Lung (tissue), 12 donors: Measurements from ENCODE around the gene TNNT3. TPM values are rescaled to one million over a fixed set of nuclear protein-coding genes. Genes with fewer than 3 reads are reported as not detected.
"Not testable (repeated sequence)": the region's sequence is repeated elsewhere in the genome, so short reads cannot be mapped to it uniquely, and the experiment has no call there.

ENCODE experiments used
- ATAC-seq: fragments of 200-7000 bp; cut with Tn5 transposase; one replicate; pipeline ENCODE4 v1.9.1; 2020; ENCODE audit warnings: moderate number of reproducible peaks; ENCODE audit not compliant: insufficient read depth, low FRiP score
- DNase-seq, 3 donors: peaks; one replicate each; pipeline ENCODE4 v3.0.0-alpha.2; 2013 to 2017
- H3K27ac ChIP-seq, 2 donors: one replicate each; pipeline ENCODE4 v1.5.1; 2013; ENCODE audit warnings: mild to moderate bottlenecking in 2 of 2, moderate library complexity in 2 of 2, control low read depth in 1 of 2, inconsistent platforms in 1 of 2, low read depth in 1 of 2, low read length in 1 of 2
- H3K27me3 ChIP-seq, 3 donors: one replicate each; pipeline ENCODE4 v1.5.1; 2013; ENCODE audit warnings: low read length in 2 of 3; ENCODE audit not compliant: control insufficient read depth in 3 of 3, insufficient read depth in 3 of 3
- H3K36me3 ChIP-seq, 4 donors: one replicate each; pipeline ENCODE4 v1.5.1; 2013; ENCODE audit warnings: low read length in 4 of 4, mild to moderate bottlenecking in 1 of 4, moderate library complexity in 1 of 4; ENCODE audit not compliant: control insufficient read depth in 4 of 4, insufficient read depth in 4 of 4
- H3K4me1 ChIP-seq, 5 donors: one replicate each; pipeline ENCODE4 v1.5.1; 2013; ENCODE audit warnings: low read length in 5 of 5, mild to moderate bottlenecking in 2 of 5, moderate library complexity in 1 of 5; ENCODE audit not compliant: control insufficient read depth in 5 of 5, insufficient read depth in 5 of 5
- H3K4me3 ChIP-seq: one replicate; pipeline ENCODE4 v1.5.1; 2013; ENCODE audit warnings: mild to moderate bottlenecking, control low read depth, moderate library complexity
- H3K9ac ChIP-seq, 2 donors: one replicate each; pipeline ENCODE4 v1.5.1; 2013; ENCODE audit warnings: low read length in 2 of 2, control low read depth in 1 of 2; ENCODE audit not compliant: insufficient read depth in 1 of 2
- H3K9me3 ChIP-seq, 4 donors: one replicate each; pipeline ENCODE4 v1.5.1; 2013; ENCODE audit warnings: low read length in 3 of 4, mild to moderate bottlenecking in 1 of 4, moderate library complexity in 1 of 4; ENCODE audit not compliant: control insufficient read depth in 4 of 4, insufficient read depth in 3 of 4
- WGBS, 2 donors: extraction: QIAGEN DNeasy Blood & Tissue Kit; methylation state at CpG; one replicate each; pipeline ENCODE4 v1.1.7; 2013; 5-methylcytosine and 5-hydroxymethylcytosine counted together
- polyA plus RNA-seq, 2 donors: library from polyadenylated mRNA; stranded (reverse); fragments of 200-250 nt; gene quantifications; one replicate each; pipeline ENCODE4 v1.2.1, GENCODE V29; 2013
- total RNA-seq, 2 donors: library from RNA; depleted of rRNA in 1 of 2; stranded (reverse); fragments of >200 nt in 1 of 2; gene quantifications; one replicate each; pipeline ENCODE4 v1.2.1, GENCODE V29; 2014 to 2021
- TF ChIP-seq, protein P1 (sequence below): IDR thresholded peaks from 2 replicates; pipeline ENCODE4 v1.5.1; 2012; ENCODE audit warnings: mild to moderate bottlenecking; ENCODE audit errors: control extremely low read depth, extremely low read depth
- donor health status: control.
- donor health status: control.
- donor health status: Bipolar disorder and iron deficiency.
- donor health status: healthy.
- donor health status: DM: yes; HTN: yes; CAD: no.

The TNNT3 gene
- total and polyA plus RNA-seq, 4 donors: 1.6 to 8.0 (median 5.1) TPM

DNA sequence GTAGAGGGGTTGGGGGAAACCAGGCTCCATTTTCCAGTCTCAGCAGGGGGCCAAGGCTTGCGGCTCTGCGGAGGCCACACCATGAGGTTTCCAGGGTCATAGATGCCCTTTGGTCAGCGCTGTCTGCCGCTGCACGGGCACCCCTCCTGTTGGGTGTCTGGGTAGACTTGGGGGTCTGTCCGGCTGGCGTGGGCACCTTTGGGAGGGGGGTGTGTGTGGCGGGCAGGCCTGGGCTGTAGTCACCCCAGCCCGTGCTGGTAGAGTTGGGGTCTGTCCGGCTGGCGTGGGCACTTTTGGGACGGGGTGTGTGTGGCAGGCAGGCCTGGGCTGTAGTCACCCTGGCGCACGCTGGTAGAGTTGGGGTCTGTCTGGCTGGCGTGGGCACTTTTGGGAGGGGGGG is 48.0 kb upstream of the TNNT3 start:
- ATAC-seq: no peak
- no peaks in the 10 kb centered on the region for H3K9me3 ChIP-seq
- TF ChIP-seq, protein P1, sequence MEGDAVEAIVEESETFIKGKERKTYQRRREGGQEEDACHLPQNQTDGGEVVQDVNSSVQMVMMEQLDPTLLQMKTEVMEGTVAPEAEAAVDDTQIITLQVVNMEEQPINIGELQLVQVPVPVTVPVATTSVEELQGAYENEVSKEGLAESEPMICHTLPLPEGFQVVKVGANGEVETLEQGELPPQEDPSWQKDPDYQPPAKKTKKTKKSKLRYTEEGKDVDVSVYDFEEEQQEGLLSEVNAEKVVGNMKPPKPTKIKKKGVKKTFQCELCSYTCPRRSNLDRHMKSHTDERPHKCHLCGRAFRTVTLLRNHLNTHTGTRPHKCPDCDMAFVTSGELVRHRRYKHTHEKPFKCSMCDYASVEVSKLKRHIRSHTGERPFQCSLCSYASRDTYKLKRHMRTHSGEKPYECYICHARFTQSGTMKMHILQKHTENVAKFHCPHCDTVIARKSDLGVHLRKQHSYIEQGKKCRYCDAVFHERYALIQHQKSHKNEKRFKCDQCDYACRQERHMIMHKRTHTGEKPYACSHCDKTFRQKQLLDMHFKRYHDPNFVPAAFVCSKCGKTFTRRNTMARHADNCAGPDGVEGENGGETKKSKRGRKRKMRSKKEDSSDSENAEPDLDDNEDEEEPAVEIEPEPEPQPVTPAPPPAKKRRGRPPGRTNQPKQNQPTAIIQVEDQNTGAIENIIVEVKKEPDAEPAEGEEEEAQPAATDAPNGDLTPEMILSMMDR: no peak
- WGBS, 2 donors: 88 to 93% methylated on average over 15 of the region's 15 CpGs
- H3K4me3 ChIP-seq: no peak overlapping the region
- peaks cover 0 to 8% (median 0%) of the 10 kb centered on the region in 5 donors for H3K4me1 ChIP-seq
- no peak overlapping the region for H3K9ac ChIP-seq
- H3K27ac ChIP-seq: no peak overlapping the region
- DNase-seq: no peak
- no peaks in the 10 kb centered on the region for H3K36me3 ChIP-seq
- H3K27me3 ChIP-seq: peaks cover 0 to 16% (median 3%) of the 10 kb centered on the region in 3 donors

DNA sequence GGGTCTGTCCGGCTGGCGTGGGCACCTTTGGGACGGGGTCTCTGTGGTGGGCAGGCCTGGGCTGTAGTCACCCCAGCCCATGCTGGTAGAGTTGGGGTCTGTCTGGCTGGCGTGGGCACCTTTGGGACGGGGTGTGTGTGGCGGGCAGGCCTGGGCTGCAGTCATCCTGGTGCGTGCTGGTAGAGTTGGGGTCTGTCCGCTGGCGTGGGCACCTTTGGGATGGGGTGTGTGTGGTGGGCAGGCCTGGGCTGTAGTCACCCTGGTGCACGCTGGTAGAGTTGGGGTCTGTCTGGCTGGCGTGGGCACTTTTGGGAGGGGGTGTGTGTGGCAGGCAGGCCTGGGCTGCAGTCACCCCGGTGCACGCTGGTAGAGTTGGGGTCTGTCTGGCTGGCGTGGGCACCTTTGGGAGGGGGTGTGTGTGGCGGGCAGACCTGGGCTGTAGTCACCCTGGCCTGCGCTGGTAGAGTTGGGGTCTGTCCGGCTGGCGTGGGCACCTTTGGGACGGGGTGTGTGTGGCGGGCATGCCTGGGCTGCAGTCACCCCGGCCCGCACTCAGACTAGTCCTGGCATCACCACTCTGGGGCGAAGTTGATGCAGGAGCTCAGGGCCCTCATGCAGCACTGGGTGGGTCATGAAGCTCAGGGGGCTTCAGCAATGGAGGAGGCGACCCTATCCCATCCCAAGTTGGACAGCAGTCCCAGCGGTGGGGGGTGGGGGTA is 47.1 kb upstream of the TNNT3 start:
- no peak overlapping the region for H3K9ac ChIP-seq
- no peak overlapping the region for H3K4me3 ChIP-seq
- H3K36me3 ChIP-seq: no peaks in the 10 kb centered on the region
- no peaks in the 10 kb centered on the region for H3K9me3 ChIP-seq
- WGBS, 2 donors: 83 to 89% methylated on average over 25 of the region's 25 CpGs
- TF ChIP-seq, protein P1: no peak
- no peak overlapping the region for H3K27ac ChIP-seq
- DNase-seq (no peak), ATAC-seq (no peak)
- H3K27me3 ChIP-seq: peaks cover 0 to 16% (median 3%) of the 10 kb centered on the region in 3 donors
- peaks cover 0 to 15% (median 3%) of the 10 kb centered on the region in 5 donors for H3K4me1 ChIP-seq

DNA sequence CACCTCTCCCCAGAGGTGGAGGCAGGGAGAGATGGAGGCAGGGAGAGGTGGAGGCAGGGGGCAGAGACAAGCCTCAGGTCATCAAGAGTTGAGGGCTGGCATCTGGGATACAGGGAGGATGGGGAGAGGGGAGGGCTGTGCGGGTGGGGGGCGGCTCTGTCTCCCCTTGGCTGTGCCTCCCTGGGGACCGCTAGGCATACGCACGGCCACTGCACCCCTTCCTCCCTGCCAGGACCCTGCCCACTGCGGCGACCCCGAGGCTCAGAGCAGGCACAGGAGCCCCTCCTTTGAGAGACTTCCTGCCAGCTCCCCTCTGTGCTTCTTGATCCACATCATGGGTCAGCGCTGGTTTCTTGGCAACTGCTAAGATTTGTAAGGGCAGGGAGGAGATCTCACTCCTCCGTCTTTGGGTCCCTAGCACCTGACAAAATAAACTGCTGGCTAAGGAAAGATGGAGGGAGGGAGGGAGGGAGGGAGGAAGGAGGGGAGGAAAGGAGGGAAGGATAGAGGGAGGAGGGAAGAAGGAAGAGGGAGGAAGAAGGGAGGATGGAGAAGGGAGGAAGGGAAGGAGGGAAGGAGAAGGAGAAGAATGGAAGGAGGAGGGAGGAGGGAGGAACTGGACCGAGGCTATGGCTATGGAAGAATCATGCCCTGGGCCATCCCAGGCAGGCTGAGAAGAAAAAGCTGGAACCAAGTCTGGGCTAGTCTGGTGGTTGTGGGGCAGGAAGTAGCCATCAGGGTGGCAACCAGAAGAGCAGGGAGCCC is 46.3 kb upstream of the TNNT3 start:
- Histone ChIP-seq H3K36me3 (no peaks in the 10 kb centered on the region), H3K4me3 (no peak overlapping the region), H3K27ac (no peak overlapping the region), H3K27me3 (peaks cover 0 to 16% (median 3%) of the 10 kb centered on the region in 3 donors), H3K4me1 (peaks cover 0 to 22% (median 8%) of the 10 kb centered on the region in 5 donors), H3K9me3 (no peaks in the 10 kb centered on the region), H3K9ac (no peak overlapping the region)
- TF ChIP-seq, protein P1: no peak
- WGBS, 2 donors: 47 to 58% methylated on average over 5 to 11 of the region's 11 CpGs
- ATAC-seq: no peak
- peak in 2 of 3 donors; percentile 29 to 50 for DNase-seq

DNA sequence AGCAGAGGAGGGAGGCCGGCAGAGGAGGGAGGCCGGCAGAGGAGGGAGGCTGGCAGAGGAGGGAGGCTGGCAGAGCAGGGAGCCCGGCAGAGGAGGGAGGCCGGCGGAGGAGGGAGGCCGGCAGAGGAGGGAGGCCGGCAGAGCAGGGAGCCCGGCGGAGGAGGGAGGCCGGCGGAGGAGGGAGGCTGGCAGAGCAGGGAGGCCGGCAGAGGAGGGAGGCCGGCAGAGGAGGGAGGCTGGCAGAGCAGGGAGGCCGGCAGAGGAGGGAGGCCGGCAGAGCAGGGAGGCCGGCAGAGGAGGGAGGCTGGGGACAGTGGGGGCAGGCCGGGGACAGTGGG is 45.7 kb upstream of the TNNT3 start:
- 90 to 95% methylated on average over 15 to 17 of the region's 17 CpGs for WGBS, 2 donors
- not testable (repeated sequence) for ATAC-seq, H3K4me3 ChIP-seq, H3K9ac ChIP-seq, H3K27ac ChIP-seq, H3K9me3 ChIP-seq, H3K36me3 ChIP-seq, DNase-seq
- Histone ChIP-seq H3K27me3 (peaks cover 0 to 16% (median 3%) of the 10 kb centered on the region in 3 donors), H3K4me1 (peaks cover 0 to 22% (median 8%) of the 10 kb centered on the region in 5 donors)

DNA sequence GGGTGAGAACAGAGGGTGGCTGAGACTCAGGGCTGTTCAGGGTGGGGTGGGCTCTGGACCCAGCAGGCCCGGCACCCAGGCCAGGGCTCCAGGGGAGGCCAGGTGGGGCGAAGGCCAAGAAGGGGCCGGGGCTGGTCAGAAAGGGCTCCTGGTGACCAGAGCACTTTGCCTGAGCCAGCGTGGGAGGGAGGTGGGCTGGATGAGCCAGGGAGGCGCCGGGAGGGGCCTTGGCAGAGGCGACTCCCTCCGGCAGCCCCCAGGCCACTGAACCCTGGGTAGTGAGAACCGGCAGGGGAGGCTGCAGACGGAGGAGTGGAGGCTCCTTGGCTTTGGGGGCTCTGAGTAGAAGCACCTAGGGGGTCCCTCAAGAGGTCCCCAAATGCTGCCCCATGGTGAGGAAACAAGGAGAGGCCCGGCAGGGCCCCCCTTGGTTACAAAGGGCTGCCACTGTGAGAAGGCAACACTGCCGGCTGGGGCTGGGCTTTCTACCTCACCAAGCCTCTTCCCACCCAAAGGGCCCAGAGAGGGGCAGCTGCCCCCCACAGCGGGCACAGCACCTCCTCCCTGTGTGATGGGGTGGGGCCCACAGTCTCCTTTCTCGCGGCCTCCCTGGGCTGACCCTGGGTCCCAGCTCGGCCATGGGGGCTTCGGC is 44.9 kb upstream of the TNNT3 start:
- H3K4me3 ChIP-seq, H3K9ac ChIP-seq, H3K9me3 ChIP-seq, ATAC-seq, DNase-seq, H3K36me3 ChIP-seq: not testable (repeated sequence)
- H3K4me1 ChIP-seq: peaks cover 0 to 22% (median 8%) of the 10 kb centered on the region in 5 donors
- H3K27me3 ChIP-seq: peaks cover 0 to 16% (median 3%) of the 10 kb centered on the region in 3 donors
- peak overlapping the region in 1 of 2 donors; percentile 38 for H3K27ac ChIP-seq
- WGBS, 2 donors: 82 to 90% methylated on average over 15 to 17 of the region's 17 CpGs
